Left cardiac atrium (tissue), 4 donors: Measurements from ENCODE around the gene TCF23. TPM values are rescaled to one million over a fixed set of nuclear protein-coding genes. Genes with fewer than 3 reads are reported as not detected.
"Not testable (repeated sequence)": the region's sequence is repeated elsewhere in the genome, so short reads cannot be mapped to it uniquely, and the experiment has no call there.

ENCODE experiments used
- ATAC-seq, 2 donors: fragments of 200-7000 bp; cut with Tn5 transposase; one replicate each; pipeline ENCODE4 v1.9.1; 2020; ENCODE audit warnings: mild to moderate bottlenecking in 2 of 2, moderate library complexity in 2 of 2
- DNase-seq: peaks from one replicate; pipeline ENCODE4 v3.0.0-alpha.2; 2020
- intact Hi-C, 2 donors: fragments of 100-400 bp; cut with DNase I; formaldehyde crosslinking; loops; one replicate each; pipeline versions ENCODE4 v1.14.1 to v1.15.1; 2022 to 2023
- total RNA-seq, 2 donors: library from RNA; stranded (reverse); fragmentation: NEBNext Ultra II Directional; extraction: Animal tissue kit (Norgen Biotek cat#: 25700); gene quantifications; one replicate each; pipeline ENCODE4 v1.2.1, GENCODE V29; 2021
- donor health status: DM: no; HTN: yes; CAD: no.
- donor health status: DM: no; HTN: yes; CAD: no; lungs with severe emphysema.
- donor health status: DM: yes; HTN: yes; CAD: no.
- donor health status: Dilated cardiomyopathy.

The TCF23 gene
- total RNA-seq, 2 donors from 2014 or later = 0.24 TPM; not detected in 1

DNA sequence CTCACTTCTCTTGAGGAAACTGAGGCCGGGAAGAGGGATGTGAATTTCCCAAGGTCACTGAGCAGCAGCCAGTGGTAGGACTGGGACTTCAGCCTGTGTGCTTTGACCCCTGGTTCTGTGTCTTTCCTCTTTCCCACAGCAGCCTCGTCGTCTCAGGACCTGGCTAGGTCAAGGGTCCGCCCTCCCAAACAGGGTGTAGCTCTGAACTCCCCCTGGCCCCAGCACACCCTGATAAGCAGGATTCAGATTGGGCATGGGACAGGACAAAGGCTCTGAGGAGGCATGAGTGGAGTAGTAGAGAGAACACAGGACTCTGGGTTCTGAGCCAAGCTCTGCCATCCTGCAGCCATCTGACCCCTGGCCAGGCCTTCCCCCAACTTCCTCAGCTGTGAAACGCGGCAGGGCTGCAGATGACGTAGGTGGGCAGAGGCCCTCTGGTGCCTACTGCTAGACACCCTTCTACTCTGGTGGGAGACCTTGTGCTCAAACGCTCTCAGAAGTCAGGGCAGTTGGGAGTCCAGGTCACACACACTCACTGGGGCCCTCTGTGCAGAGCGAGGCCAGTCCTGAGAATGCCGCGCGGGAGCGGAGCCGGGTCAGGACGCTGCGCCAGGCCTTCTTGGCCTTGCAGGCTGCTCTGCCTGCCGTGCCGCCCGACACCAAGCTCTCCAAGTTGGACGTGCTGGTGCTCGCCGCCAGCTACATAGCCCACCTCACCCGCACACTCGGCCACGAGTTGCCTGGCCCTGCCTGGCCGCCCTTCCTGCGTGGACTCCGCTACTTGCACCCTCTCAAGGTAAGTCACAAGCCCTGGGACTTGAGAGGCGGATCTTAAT, 984 bp downstream of the TCF23 start:
- ATAC-seq (peak in 1 of 2 donors; percentile 13), DNase-seq (no peak)
- intact Hi-C loops = no loop called here

DNA sequence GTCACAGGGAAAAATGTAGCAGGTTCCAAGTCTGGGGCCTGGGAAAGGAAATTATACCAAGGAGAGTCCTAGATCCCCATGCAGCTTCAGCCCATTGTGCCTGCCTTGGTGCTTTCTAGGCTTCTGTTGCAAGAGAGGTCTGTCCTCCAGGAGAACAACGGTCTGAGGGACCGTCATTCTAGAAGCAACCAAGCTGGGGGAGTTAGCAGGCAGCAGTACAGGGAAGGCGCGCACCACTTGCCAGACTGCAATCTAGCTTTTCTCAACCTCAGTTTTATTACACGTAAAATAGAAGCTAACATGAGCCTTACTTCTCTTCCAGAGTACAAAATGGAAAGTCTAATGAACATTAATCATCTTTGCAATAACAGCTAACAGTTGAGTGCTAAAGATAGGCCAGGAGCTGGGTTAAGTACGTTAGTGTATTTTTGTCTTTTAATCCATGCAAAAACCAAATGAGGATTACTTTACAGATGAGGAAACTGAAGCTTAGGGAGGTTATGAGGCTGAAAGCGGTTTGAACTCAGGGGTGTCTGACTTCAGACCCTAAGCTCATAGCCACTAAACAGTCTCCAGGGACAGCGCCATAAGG, 1.9 kb downstream of the TCF23 start:
- no peak for DNase-seq
- no peak for ATAC-seq
- intact Hi-C loops = no loop called here

- intact Hi-C loops = no loop called here
- DNase-seq (no peak), ATAC-seq (no peak)
Measured at GRCh38 chr2:27152102-27152795, 3.4 kb downstream of the TCF23 start.

GRCh38 chr2:27152796-27153464, 4.1 kb downstream of the TCF23 start:
- intact Hi-C loops = no loop called here
- DNase-seq (no peak), ATAC-seq (no peak)

DNA sequence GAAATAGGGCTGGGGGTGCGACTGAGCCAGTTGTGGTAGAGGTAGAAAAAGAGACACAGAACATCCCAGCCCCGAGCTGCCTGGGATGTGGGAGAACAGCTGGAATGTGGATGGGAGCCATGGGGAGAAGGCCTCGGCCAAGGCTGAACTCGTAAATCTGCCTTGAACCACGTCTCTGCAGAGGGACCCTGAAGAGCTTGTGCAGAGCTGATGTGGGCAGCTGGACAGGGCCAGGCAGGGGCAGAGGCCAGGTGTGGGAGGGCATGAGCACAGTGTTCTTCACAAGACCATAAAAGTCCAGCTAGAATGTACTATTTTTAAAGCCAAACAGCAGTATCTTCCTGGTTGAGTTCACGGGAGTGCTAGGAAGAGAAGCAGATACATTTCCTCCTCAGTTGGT, 5.7 kb downstream of the TCF23 start:
- intact Hi-C loops = no loop called here
- ATAC-seq = no peak
- no peak for DNase-seq

- DNase-seq (no peak), ATAC-seq (no peak)
- intact Hi-C loops = no loop called here
Measured at GRCh38 chr2:27155069-27155520, 6.3 kb downstream of the TCF23 start.

DNA sequence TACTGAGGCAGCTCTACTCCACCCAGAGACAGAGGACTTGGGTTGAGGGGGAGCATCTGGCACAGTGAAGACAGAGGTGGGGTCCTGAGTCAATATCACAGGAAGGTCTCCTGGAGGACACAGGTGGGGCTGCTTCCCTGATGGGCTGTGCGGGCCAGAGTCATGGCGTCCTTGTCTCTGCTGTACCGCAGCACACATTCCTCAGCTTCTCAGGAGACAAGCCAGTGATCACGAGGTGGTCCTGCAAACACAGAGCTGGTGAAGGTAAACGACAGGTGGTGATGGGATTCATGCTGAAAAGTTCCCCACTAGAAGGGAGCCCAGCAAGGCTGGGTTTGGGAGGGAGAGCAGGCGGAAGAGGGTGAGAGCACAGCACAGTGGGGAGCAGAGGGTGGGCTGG, 9.7 kb downstream of the TCF23 start:
- intact Hi-C loops = no loop called here
- ATAC-seq = no peak

DNA sequence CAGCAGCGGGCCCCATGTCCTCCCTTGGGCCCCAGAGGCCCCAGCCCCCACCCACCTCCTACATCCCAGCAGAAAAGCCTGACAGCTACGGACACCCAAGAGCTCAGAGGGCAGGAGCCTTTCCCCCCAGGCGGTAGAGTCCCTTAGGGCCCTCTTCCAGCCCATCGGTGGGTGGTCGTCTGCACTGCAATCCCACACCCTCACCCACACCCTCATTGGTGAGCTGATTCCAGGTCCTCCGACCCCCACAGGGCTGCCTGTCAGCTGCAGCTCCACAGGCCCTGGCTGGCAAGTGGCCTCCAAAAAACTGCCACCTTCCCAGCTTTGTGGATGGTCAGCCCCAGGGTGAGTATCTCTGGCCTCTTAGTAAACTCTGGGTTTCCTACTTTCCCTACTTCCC, 10.5 kb downstream of the TCF23 start:
- DNase-seq = no peak
- intact Hi-C loops = no loop called here
- no peak for ATAC-seq

More for the DNA sequence above, 9.7 kb downstream of the TCF23 start:
- no peak for DNase-seq

DNA sequence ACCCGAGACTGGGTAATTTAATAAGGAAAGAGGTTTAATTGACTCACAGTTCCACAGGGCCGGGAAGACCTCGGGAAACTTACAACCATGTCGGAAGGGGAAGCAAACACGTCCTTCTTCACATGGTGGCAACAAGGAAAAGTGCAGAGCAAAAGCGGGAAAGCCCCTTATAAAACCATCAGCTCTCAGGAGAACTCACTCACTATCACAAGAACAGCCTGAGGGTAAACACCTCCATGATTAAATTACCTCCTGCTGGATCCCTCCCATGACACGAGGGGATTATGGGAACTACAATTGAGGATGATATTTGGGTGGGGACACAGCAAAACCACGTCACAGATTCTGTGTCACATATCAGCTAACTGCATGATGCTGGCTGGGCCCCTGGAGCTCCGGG, 11.4 kb downstream of the TCF23 start:
- intact Hi-C loops = no loop called here
- DNase-seq = no peak
- no peak for ATAC-seq

DNA sequence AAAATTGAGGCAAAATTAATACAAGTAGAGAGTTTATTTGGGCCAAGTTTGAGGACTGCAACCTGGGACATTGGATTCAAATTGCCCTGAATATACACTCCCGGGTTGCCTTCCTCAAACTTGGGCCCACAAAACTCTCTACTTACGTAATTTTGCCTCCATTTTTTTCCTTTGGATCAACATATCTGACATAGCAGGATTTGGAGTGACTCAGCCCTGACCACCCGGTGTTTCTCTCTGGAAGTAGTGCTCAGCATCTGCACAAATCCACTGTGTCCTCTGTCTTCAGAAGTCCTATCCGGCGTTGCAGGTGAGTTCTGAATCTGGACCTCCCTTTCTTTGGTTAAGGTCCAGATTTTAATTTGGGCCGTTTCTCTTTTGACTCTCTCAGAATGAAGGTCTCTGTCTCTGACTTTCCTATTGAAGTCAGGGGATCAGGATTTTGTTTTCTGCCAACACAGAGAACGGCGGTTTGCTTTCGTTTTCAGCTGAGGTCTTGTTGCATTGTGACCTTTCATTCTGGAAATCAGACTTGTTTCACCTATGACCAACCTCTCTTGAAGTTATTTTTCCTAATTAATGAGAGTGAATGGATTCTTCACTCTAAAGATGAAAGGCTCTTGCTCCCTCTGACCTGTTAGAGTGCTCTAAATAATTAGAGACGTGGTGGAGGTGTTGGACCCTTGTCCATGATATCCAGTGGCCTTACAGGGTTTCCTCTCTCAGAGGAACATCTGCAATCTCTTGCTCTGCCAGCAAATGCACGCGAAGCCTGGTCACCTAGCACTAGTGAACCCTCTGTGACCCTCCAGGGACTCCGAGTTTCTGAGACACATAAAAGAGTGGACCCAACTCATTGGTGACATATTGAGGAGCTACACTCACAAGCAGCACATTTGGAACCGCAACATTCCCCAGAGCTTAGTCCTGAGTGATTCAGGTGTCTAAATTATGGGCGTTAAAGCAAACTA, 13.6 kb downstream of the TCF23 start:
- intact Hi-C loops = no loop called here
- no peak for DNase-seq
- no peak for ATAC-seq

GRCh38 chr2:27164960-27165763, 16.4 kb downstream of the TCF23 start:
- DNase-seq (no peak), ATAC-seq (no peak)
- intact Hi-C loops = no loop called here

DNA sequence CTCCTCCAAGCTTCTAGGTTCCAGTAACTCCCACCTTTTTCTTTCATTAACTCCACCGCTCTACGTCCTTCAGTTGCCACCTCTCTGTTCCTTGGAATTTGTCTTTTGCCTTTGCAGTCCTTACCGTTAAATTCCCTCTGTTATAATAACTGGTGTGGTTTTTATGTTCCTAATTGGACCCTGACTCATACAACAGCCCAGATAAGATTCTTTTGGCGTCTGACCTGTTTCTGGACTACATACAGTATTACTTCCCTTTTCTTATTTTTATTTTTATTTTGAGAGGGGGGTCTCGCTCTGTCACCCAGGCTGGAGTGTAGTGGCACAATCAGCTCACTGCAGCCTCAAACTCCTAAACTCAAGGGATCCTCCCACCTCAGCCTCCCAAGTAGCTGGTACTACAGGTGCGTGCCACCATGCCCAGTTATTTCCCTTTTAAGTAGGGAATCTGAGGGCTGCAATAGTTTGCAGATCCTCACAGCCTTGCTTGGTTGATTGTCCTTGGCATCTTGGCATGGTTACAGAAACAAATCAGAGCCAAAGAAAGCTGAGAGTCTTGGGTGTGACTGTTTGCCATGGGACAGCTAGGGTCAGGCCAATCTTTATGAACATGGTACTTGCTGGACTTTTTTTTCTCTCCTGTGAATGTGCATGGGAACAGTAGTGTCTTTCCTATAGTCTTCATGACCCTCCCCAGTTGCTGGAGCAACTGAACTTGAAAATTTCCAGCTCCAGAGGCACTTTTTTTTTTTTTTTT, 22.0 kb downstream of the TCF23 start:
- intact Hi-C loops = no loop called here
- ATAC-seq = peak in 1 of 2 donors; percentile 42
- DNase-seq = no peak

GRCh38 chr2:27171351-27171848, 22.6 kb downstream of the TCF23 start:
- intact Hi-C loops = no loop called here
- DNase-seq (no peak), ATAC-seq (no peak)

DNA sequence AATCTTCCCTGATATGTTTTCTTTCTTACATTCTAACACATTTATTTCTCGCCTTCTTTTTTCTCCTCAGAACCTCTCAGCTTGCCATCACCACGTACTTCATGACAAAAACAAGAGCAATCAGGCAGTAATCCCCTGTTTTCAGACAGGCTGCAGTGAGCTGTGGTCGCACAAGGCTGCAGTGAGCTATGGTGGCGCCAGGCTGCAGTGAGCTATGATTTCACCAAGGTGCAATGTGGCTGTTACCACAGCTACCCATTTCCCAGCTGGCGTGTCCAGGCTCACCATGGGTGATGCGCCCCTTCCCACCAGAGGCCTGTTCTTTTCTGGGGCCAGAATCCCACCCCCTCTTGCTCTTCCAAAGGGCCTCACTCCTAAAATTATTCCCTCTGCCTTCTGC, 25.8 kb downstream of the TCF23 start:
- intact Hi-C loops = no loop called here
- DNase-seq (no peak), ATAC-seq (no peak)

DNA sequence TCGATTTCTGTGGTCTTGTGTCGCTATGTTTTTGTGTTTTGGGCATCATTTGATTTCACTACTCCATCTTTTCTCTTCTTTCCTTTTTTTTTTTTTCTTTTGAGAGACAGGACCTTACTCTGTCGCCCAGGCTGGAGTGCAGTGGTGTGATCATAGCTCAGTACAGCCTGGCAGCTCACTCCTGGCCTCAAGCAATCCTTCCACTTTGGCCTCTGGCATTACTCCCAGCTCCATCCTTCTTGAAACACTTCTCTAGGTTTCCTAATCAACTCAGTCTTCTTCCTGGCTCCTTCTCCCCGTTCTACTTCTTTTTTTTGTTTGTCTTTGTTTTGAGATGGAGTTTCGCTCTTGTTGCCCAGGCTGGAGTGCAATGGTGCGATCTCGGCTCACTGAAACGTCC, 26.5 kb downstream of the TCF23 start:
- no peak for DNase-seq
- intact Hi-C loops = no loop called here
- ATAC-seq = peak in 1 of 2 donors; percentile 73

- DNase-seq, ATAC-seq, intact Hi-C loops: not testable (repeated sequence)
Measured at GRCh38 chr2:27175781-27176180, 27.0 kb downstream of the TCF23 start.
